Measurements from ENCODE around the gene ELP1.

DNA sequence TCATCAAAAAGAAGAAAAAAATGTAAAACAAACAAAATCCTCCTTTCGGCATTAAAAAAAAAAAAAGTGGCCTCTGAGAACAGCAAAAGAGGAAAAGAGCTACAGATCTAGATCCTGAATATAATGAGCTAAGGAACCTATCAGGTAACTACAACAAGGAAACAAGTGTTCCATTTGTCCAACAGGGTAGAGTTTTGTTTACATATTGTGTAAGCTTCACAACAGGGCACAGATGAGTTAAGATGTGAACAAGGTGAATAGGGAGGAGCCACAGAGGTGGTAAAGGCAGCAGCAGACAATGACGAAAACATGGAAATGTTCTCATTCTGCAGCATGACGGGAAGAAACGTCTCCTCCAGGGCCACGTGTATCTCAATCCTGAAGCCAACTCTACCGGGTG is 14.4 kb downstream of the ELP1 start:
- TF ChIP-seq, protein P1, sequence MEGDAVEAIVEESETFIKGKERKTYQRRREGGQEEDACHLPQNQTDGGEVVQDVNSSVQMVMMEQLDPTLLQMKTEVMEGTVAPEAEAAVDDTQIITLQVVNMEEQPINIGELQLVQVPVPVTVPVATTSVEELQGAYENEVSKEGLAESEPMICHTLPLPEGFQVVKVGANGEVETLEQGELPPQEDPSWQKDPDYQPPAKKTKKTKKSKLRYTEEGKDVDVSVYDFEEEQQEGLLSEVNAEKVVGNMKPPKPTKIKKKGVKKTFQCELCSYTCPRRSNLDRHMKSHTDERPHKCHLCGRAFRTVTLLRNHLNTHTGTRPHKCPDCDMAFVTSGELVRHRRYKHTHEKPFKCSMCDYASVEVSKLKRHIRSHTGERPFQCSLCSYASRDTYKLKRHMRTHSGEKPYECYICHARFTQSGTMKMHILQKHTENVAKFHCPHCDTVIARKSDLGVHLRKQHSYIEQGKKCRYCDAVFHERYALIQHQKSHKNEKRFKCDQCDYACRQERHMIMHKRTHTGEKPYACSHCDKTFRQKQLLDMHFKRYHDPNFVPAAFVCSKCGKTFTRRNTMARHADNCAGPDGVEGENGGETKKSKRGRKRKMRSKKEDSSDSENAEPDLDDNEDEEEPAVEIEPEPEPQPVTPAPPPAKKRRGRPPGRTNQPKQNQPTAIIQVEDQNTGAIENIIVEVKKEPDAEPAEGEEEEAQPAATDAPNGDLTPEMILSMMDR (conservative IDR thresholded peaks at IDR 0.05; ENCODE audit: low read depth, low read length) = no peak
- no peak for TF ChIP-seq EZH2 (IDR thresholded peaks at IDR 0.05; ENCODE audit: borderline replicate concordance, low read depth, low read length, poor library complexity, severe bottlenecking)
